ENCODE measurements around the gene KIAA1217.

Gene KIAA1217

DNA sequence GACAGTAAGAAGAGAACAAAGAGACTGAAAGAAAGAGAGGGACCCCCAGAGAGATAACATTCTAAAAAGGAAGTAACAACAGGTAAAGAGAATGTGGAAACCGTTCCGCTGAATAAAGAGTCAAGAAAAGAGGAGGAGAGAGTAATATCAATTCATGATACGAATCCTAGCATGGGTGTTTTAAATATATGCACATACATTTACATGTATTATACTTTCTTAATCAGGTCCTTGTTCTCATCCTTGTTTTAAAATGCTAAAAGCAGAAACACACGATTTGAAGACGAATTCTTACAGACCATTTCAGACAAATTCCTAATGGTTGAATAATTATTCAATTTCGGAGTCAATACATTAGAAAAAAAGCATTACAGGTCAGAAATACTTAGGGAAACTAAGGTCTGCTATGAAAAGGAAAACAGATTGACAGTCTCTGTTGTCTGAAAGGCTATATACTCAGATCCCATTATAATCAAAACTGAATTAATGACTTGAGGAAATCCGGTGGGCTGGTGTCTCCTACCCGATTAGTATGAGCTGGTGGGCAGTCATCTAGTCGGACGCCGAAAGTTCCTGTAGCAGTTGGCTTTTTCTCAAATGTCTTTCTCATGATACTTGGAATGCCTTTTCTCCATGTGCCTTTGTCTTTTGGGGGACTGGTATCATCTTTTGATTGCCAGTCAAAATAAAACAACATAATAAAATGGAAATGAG is 387.4 kb downstream of the KIAA1217 start:
- DNase-seq (ENCODE audit: low read depth in 2 of 2): no peak

DNA sequence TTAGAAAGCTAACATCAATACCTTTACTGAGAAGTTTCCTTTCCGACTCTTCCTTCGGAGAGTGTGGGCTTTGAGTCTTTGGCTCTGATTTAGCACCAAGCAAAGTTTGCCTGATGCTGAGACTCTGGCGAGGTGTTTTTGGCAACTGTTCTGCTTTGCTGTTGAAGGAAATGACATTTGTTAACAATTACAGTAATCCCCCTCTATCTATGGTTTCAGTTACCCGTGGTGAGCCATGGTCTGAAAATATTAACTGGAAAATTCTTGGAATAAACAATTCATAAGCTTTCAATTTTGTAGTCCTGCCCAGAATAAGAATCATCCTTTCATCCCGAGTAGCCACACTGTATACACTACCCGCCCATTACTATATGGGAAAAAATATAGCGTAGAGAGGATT is 388.5 kb downstream of the KIAA1217 start:
- no peak for DNase-seq (ENCODE audit: low read depth in 2 of 2)
